ENCODE data around the gene POLE. TPM values are rescaled to one million over a fixed set of nuclear protein-coding genes. Genes with fewer than 3 reads are reported as not detected.
A peak's percentile ranks its signal among the peaks of the same experiment; 100 is the strongest.

POLE gene
- polyA plus RNA-seq, 1 of the 3 experiments (the other 2 are of a cell fraction), result 20.1 TPM

DNA sequence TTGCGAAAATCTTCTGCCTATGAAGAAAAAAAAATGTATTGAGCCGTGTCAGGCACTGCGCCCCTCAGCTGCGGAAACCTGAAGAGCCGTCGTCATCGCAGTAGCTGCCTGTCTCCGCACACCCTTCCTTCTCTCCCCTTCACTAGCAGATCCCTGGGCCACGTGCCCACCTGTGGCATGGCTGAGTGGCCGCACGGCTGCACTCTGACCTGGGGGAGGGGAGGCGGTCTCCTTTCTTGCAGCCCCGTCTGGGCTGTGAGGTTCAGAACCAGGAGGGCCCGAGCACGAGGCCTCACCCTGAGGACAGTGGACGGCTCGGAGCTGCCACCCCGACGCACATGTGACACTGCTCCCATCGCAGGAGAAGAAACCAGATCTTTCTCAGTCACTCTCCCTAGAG, 48.4 kb upstream of the POLE start (continued):
- TF ChIP-seq REST (IDR thresholded peaks at IDR 0.05; ENCODE audit: low read depth, low read length), result no peak

GRCh38 chr12:132734206-132734605, 47.1 kb upstream of the POLE start:
- Histone ChIP-seq H3K9ac (no peak overlapping the region), H3K4me3 (ENCODE audit: low read depth in 2 of 2, low read length in 1 of 2) (no peak overlapping the region), H3K4me2 (no peak overlapping the region), H3K9me3 (no peaks in the 10 kb centered on the region), H2AFZ (ENCODE audit: low read depth) (no peak overlapping the region), H3K4me1 (ENCODE audit: control insufficient read depth in 1 of 2, insufficient read depth in 2 of 2, low read depth in 1 of 2, low read length in 1 of 2) (peaks cover 0 to 4% of the 10 kb centered on the region in 2 experiments; a peak in 1 of 4 replicates), H3F3A (replicated peaks; ENCODE audit: insufficient read depth) (peaks cover 23% of the 10 kb centered on the region), H3K27ac (ENCODE audit: low read depth in 2 of 2, low read length in 1 of 2) (peak overlapping the region in 1 of 2 experiments; percentile 66; a peak in 2 of 4 replicates), H3K27me3 (ENCODE audit: insufficient read depth) (no peaks in the 10 kb centered on the region), H3K9me2 (no peaks in the 10 kb centered on the region), H4K20me1 (ENCODE audit: insufficient read depth) (peaks cover 8% of the 10 kb centered on the region; the same call in 1 of the 2 replicates), H3K36me3 (replicated peaks in 1 of 2; ENCODE audit: control insufficient read depth in 1 of 2, insufficient read depth in 2 of 2, low read length in 1 of 2) (peaks cover 45 to 60% of the 10 kb centered on the region in 2 experiments), H3K79me2 (ENCODE audit: insufficient read depth) (peaks cover 10% of the 10 kb centered on the region; the same call in 1 of the 2 replicates)
- TF ChIP-seq RFX5 (IDR thresholded peaks at IDR 0.05; ENCODE audit: low read length) (no peak), SIN3A (IDR thresholded peaks at IDR 0.05; ENCODE audit: borderline replicate concordance, low read depth, low read length) (no peak), MXI1 (IDR thresholded peaks at IDR 0.05; ENCODE audit: low read depth, low read length) (no peak), CTCF (IDR thresholded peaks at IDR 0.05) (no peak), CHD2 (IDR thresholded peaks at IDR 0.05; ENCODE audit: low read length, partially characterized antibody) (no peak), MEF2A (IDR thresholded peaks at IDR 0.05; ENCODE audit: borderline replicate concordance, low read depth) (no peak), NFIC (IDR thresholded peaks at IDR 0.05; ENCODE audit: borderline replicate concordance) (no peak)
- TF ChIP-seq, protein P1, sequence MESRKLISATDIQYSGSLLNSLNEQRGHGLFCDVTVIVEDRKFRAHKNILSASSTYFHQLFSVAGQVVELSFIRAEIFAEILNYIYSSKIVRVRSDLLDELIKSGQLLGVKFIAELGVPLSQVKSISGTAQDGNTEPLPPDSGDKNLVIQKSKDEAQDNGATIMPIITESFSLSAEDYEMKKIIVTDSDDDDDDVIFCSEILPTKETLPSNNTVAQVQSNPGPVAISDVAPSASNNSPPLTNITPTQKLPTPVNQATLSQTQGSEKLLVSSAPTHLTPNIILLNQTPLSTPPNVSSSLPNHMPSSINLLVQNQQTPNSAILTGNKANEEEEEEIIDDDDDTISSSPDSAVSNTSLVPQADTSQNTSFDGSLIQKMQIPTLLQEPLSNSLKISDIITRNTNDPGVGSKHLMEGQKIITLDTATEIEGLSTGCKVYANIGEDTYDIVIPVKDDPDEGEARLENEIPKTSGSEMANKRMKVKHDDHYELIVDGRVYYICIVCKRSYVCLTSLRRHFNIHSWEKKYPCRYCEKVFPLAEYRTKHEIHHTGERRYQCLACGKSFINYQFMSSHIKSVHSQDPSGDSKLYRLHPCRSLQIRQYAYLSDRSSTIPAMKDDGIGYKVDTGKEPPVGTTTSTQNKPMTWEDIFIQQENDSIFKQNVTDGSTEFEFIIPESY (IDR thresholded peaks at IDR 0.05; ENCODE audit: borderline replicate concordance, low read depth), result no peak
- 82% methylated on average over 10 of the region's 10 CpGs for WGBS (ENCODE audit: low lambda C conversion rate)
- peak; percentile 76 for DNase-seq
- ChIA-PET CTCF (interaction anchor here (0.6 kb wide), 2 partner anchors 18 to 34 kb away, joined by 3 read pairs; no protein-coding TSS in a partner anchor), POLR2A (no interaction called here)

Measured in SK-N-SH (cell line).